DND-41 (cell line): ENCODE data around the gene FXYD5.

Experiments used
- ATAC-seq: fragments of 200-7000 bp; cut with Tn5 transposase; 3 replicates; pipeline ENCODE4 v1.9.1; 2021; ENCODE audit warnings: low read depth; ENCODE audit not compliant: insufficient read depth
- DNase-seq: peaks from one replicate; pipeline ENCODE4 v3.0.0-alpha.2; 2020
- H2AFZ ChIP-seq: 2 replicates; pipeline ENCODE4 v1.6.0; 2012; ENCODE audit warnings: low read depth, low read length
- H3K27ac ChIP-seq: 2 replicates; pipeline ENCODE4 v1.5.1; 2012; ENCODE audit warnings: low read length, inconsistent platforms
- H3K27me3 ChIP-seq: fragments of 200-600 bp; sonication (generic); 2 replicates; pipeline ENCODE4 v1.6.0; 2012; ENCODE audit warnings: low read length, mild to moderate bottlenecking, inconsistent platforms; ENCODE audit not compliant: insufficient read depth, poor library complexity
- H3K36me3 ChIP-seq: 2 replicates; pipeline ENCODE4 v1.5.1; 2012; ENCODE audit warnings: low read length, inconsistent platforms; ENCODE audit not compliant: insufficient read depth
- H3K4me1 ChIP-seq: 2 replicates; pipeline ENCODE4 v1.5.1; 2012; ENCODE audit warnings: mild to moderate bottlenecking, low read length; ENCODE audit not compliant: insufficient read depth
- H3K4me2 ChIP-seq: 2 replicates; pipeline ENCODE4 v1.6.0; 2012; ENCODE audit warnings: mild to moderate bottlenecking, moderate library complexity, low read length, inconsistent platforms; ENCODE audit not compliant: insufficient read depth
- H3K4me3 ChIP-seq, 2 experiments: fragments of 200-600 bp in 1 of 2; shearing (Covaris generic) in 1 of 2; 2 replicates each; pipeline ENCODE4 v1.5.1; 2012 to 2016; ENCODE audit warnings: inconsistent platforms in 2 of 2, low read length in 2 of 2, mild to moderate bottlenecking in 2 of 2, low read depth in 1 of 2, moderate library complexity in 1 of 2
- H3K79me2 ChIP-seq: 2 replicates; pipeline ENCODE4 v1.6.0; 2012; ENCODE audit warnings: low read length, inconsistent platforms; ENCODE audit not compliant: insufficient read depth
- H3K9ac ChIP-seq: 2 replicates; pipeline ENCODE4 v1.6.0; 2012; ENCODE audit warnings: low read depth, mild to moderate bottlenecking, inconsistent platforms, low read length, moderate library complexity
- H3K9me3 ChIP-seq: 2 replicates; pipeline ENCODE4 v1.5.1; 2012; ENCODE audit warnings: low read length, moderate library complexity, mild to moderate bottlenecking, inconsistent platforms; ENCODE audit not compliant: insufficient read depth, severe bottlenecking
- H4K20me1 ChIP-seq: 2 replicates; pipeline ENCODE4 v1.6.0; 2012; ENCODE audit warnings: low read length; ENCODE audit not compliant: insufficient read depth
- EZH2 ChIP-seq: IDR thresholded peaks from 3 replicates; pipeline ENCODE4 v1.6.1; 2012; ENCODE audit warnings: borderline replicate concordance, low read depth, mild to moderate bottlenecking, moderate library complexity, low read length, inconsistent platforms; ENCODE audit not compliant: severe bottlenecking
- TF ChIP-seq, protein P1 (sequence below): IDR thresholded peaks from 2 replicates; pipeline ENCODE4 v1.5.1; 2012; ENCODE audit warnings: borderline replicate concordance, low read length, moderate library complexity, mild to moderate bottlenecking; ENCODE audit not compliant: poor library complexity, severe bottlenecking; ENCODE audit errors: extremely low read depth

The FXYD5 gene

DNA sequence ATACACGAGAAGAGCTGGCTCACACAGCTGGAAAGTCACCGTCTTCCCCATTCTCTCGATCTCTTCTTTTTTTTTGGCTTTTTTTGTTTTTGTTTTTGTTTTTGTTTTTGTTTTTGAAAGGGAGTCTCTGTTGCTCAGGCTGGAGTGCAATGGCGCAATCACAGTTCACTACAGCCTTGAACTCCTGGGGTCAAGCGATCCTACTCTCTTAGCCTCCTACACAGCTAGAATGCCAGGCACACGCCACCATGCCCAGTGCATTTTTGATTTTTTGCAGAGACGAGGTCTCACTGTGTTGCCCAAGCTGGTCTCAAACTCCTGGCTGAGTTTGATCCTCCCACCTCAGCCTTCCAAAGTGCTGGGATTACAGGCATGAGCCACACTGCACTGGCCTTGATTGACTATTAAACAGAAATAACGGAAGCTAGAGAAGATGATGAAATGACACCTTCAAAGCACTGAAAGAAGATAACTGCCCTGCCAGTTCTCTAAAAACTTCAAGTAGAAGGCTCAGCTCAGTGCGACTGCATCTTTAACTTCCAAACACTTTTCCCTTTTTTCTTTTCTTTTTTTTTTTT is 34.9 kb upstream of the FXYD5 start:
- Histone ChIP-seq H3K9me3 (no peaks in the 10 kb centered on the region), H3K4me1 (no peaks in the 10 kb centered on the region), H3K4me3 (no peak overlapping the region), H4K20me1 (0 out of 2 replicates have a peak, but pooled peaks cover 4% of the 10 kb centered on the region), H3K4me2 (no peak overlapping the region), H3K36me3 (no peaks in the 10 kb centered on the region), H3K27me3 (no peaks in the 10 kb centered on the region), H3K9ac (no peak overlapping the region), H3K27ac (no peak overlapping the region), H3K79me2 (no peaks in the 10 kb centered on the region), H2AFZ (no peak overlapping the region)
- TF ChIP-seq EZH2 = no peak
- TF ChIP-seq, protein P1, sequence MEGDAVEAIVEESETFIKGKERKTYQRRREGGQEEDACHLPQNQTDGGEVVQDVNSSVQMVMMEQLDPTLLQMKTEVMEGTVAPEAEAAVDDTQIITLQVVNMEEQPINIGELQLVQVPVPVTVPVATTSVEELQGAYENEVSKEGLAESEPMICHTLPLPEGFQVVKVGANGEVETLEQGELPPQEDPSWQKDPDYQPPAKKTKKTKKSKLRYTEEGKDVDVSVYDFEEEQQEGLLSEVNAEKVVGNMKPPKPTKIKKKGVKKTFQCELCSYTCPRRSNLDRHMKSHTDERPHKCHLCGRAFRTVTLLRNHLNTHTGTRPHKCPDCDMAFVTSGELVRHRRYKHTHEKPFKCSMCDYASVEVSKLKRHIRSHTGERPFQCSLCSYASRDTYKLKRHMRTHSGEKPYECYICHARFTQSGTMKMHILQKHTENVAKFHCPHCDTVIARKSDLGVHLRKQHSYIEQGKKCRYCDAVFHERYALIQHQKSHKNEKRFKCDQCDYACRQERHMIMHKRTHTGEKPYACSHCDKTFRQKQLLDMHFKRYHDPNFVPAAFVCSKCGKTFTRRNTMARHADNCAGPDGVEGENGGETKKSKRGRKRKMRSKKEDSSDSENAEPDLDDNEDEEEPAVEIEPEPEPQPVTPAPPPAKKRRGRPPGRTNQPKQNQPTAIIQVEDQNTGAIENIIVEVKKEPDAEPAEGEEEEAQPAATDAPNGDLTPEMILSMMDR = no peak
- DNase-seq = no peak
- no peak for ATAC-seq

- Histone ChIP-seq H3K4me1 (no peaks in the 10 kb centered on the region), H3K4me2 (no peak overlapping the region), H3K79me2 (no peaks in the 10 kb centered on the region), H3K27ac (no peak overlapping the region), H3K9ac (no peak overlapping the region), H4K20me1 (0 out of 2 replicates have a peak, but pooled peaks cover 4% of the 10 kb centered on the region), H2AFZ (no peak overlapping the region), H3K27me3 (no peaks in the 10 kb centered on the region), H3K36me3 (no peaks in the 10 kb centered on the region), H3K4me3 (no peak overlapping the region), H3K9me3 (no peaks in the 10 kb centered on the region)
- DNase-seq (no peak), ATAC-seq (no peak)
- TF ChIP-seq EZH2 = no peak
- TF ChIP-seq, protein P1 = no peak
These were observed 34.0 kb upstream of the FXYD5 start for GRCh38 chr19:35120492-35120891.

GRCh38 chr19:35120898-35121297 is 33.6 kb upstream of the FXYD5 start:
- H3K9ac ChIP-seq = no peak overlapping the region
- H3K79me2 ChIP-seq = no peaks in the 10 kb centered on the region
- 0 out of 2 replicates have a peak, but pooled peaks cover 1% of the 10 kb centered on the region for H4K20me1 ChIP-seq
- H3K4me3 ChIP-seq = no peak overlapping the region
- ATAC-seq (no peak), DNase-seq (no peak)
- H3K36me3 ChIP-seq = no peaks in the 10 kb centered on the region
- no peaks in the 10 kb centered on the region for H3K4me1 ChIP-seq
- H3K27me3 ChIP-seq = no peaks in the 10 kb centered on the region
- H2AFZ ChIP-seq = no peak overlapping the region
- H3K9me3 ChIP-seq = no peaks in the 10 kb centered on the region
- H3K4me2 ChIP-seq = no peak overlapping the region
- no peak overlapping the region for H3K27ac ChIP-seq
- TF ChIP-seq, protein P1 = no peak
- TF ChIP-seq EZH2 = no peak
